NCI-H226 (cell line): ENCODE data around the gene RBMS3.
A peak's percentile ranks its signal among the peaks of the same experiment; 100 is the strongest.

Experiments
- DNase-seq: peaks from one replicate; pipeline ENCODE4 v3.0.0-alpha.2; 2015

Gene RBMS3

GRCh38 chr3:29922992-29923746 lies 642.3 kb downstream of the RBMS3 start:
- DNase-seq: no peak

- no peak for DNase-seq
Observed at GRCh38 chr3:29924783-29925561, 644.1 kb downstream of the RBMS3 start.

DNA sequence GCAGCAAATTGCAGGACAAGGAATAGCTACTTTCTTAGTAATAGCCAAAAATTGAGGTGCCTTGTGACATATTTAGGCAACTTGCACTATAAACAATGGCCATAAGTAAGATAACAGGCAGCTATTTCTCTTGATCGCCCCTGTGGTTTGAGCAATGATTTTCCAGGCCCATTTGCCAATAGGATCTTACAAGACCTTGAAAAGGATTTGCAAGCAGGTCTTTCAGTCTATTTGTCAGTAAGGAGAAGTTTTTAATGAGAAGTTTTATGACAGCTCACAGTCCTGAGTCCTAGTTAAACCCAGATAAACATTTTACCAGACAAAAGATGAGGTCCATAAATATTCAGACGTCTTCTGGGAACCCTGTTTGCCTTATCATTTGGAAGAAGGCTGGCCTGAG lies 645.5 kb downstream of the RBMS3 start:
- no peak for DNase-seq

DNA sequence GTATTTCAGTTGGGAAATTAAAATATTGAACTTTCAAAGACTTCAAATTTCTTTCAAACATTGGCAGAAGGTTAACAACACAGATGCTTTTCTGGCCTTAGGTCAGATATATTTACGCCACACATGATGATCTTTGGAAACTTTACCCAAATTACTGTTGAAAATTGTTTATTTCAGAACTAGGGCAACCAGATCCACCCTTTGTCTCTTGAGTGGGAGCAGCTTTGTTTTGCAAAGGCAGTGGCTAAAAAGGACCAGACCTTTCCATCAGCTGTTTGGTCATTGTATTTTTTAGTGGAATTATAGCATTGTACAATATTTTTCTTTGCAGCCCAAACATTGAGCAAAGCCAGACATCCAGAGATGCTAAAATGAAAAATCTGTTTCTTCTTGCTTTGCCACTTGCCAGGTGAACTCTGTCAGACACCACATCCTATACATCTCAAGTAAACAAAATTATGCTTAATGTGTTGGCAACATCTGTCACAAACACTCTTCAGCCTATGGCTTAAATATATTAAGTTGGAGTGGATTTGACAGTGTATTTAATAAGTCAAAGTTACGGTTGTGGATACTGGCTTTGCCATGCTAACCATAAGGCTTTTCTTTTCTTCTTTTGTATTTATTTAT lies 651.9 kb downstream of the RBMS3 start:
- DNase-seq: no peak

GRCh38 chr3:29933802-29934490 lies 653.1 kb downstream of the RBMS3 start:
- no peak for DNase-seq

DNA sequence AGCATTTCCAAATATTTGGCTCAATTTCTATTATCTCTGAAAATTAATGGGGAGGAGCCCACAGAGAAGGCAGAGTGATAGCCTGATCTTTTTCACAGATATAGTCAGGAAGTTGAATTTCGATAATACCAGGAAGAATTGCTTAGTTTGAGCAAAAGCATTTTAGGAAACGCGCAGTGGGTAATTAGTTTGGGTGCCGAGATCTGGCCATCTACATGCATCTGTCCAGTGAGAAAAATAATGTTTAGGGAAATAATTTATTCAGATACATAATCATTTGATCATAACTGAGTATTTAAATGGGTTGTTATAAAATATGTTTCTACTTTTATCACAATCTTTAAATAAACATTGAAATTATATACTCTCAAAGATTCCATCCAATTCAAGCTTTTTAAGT lies 653.9 kb downstream of the RBMS3 start:
- no peak for DNase-seq

- DNase-seq: no peak
Observed at GRCh38 chr3:29936054-29936453, 655.2 kb downstream of the RBMS3 start.

GRCh38 chr3:29936766-29937165 lies 655.9 kb downstream of the RBMS3 start:
- no peak for DNase-seq

DNA sequence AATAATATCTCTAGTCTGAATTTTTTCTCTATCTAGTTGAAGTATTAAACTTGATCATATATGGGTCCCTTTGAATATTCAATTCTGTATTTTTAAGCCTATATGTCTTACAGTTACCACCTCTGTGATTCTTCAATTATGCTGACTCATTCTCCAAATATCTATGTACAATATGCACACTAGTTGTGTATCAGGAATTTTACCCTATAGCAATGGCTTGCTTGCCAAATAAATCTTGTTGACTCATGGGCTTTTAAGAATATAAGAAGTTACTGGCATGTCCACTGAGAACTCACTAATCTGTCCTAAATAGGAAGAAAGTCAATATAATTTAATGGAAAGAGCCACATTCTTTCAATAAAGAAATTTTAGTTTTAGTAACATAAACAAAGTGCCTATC lies 656.3 kb downstream of the RBMS3 start:
- peak; percentile 40 for DNase-seq

- DNase-seq: no peak
Observed at GRCh38 chr3:29940759-29941323, 660.0 kb downstream of the RBMS3 start.

DNA sequence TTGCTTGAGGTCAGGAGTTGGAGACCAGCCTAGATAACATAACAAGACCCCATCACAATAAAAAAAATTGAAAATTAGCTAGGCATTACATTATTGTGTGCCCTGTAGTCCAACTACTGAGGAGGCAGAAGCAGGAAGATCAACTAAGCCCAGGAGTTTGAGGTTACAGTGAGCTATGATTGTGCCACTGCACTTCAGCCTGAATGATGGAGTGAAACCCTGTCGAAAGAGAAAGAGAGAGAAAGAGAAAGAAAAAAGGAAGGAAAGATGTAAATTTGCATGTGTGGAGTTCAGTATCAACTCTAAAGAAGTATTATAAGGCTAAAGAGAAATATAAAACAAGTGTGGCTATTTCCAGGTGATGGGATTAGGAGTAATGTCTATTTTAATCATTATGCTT lies 661.4 kb downstream of the RBMS3 start:
- DNase-seq: no peak

DNA sequence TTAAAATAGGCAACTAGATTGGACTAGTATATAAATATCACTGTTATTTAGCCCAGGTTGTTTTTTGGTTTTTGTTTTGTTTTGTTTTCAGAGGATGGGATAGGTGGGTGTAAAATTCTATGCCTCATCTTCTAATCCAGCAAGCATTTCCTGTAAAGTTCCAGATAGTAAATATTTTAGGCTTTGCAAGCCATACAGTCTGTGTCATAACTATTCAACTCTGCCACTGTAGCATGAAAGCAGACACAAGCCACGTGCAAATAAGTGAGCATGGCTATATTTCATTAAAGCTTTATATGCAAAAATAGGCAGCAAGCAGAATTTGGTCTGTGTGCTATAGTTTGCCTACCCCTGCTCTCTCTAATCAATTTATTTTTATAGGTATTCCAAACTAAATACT lies 668.3 kb downstream of the RBMS3 start:
- DNase-seq: no peak

GRCh38 chr3:29949940-29950616 lies 669.2 kb downstream of the RBMS3 start:
- DNase-seq: no peak

- no peak for DNase-seq
Observed at GRCh38 chr3:29952431-29952830, 671.6 kb downstream of the RBMS3 start.

- DNase-seq: no peak
Observed at GRCh38 chr3:29955413-29955812, 674.5 kb downstream of the RBMS3 start.

- DNase-seq: no peak
Observed at GRCh38 chr3:29958816-29959215, 677.9 kb downstream of the RBMS3 start.

- DNase-seq: no peak
Observed at GRCh38 chr3:29971895-29972294, 691.0 kb downstream of the RBMS3 start.

- DNase-seq: no peak
Observed at GRCh38 chr3:29972320-29972993, 691.6 kb downstream of the RBMS3 start.

DNA sequence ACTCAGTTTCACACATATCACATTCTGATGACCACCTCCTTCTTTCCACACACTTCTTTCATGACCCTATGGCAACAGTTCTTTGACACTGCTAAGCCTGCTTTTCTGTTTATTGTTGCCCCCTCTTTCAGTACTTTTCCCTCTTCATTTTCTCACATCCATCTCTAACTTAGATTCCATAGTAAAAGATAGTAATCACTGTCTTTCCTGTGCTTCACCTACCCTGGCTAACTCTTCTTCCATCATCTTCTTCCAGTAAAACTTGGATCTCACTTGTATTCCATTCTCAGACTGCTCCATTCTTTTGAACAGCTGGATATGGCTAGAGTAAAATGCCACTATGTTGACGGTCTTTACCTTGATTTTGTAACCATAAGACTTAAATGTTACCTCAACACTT lies 692.9 kb downstream of the RBMS3 start:
- no peak for DNase-seq

GRCh38 chr3:29976871-29977270 lies 696.0 kb downstream of the RBMS3 start:
- DNase-seq: no peak

- DNase-seq: no peak
Observed at GRCh38 chr3:29977360-29977759, 696.5 kb downstream of the RBMS3 start.

DNA sequence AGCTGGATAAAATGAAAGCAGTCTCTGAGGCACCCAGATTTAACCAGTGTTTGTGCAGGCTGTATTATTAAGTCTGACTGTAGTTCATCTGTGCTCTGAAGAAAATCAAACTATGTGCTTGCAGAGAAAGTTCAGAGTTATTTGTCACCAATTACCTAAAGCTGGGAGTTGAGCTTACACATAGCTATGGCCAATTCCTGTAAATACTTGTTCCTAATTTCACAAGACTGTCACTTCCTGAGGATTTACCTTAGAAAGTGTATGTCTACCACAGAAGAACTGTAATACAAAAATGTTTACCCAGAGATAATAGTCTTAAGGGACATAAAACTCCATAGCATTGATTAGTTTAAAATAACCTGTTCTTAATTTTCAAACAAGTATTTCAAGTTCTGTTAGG lies 697.2 kb downstream of the RBMS3 start:
- no peak for DNase-seq
